Inferior parietal cortex (tissue), 1 donor: ENCODE results near the gene CSRNP3.

Source experiments
- DNase-seq: peaks from one replicate; pipeline ENCODE4 v3.0.0-alpha.2; 2016; ENCODE audit errors: extremely low spot score

CSRNP3 gene

GRCh38 chr2:165469417-165469816 is at the start of gene CSRNP3:
Gene CSRNP3, plus strand, starts transcription at chr2:165469698. Its CDS starts 125,368 bp downstream, at chr2:165595066.
- peak; percentile 94 for DNase-seq

- no peak for DNase-seq
Measured at GRCh38 chr2:165420231-165420630, 49.3 kb upstream of the CSRNP3 start.

GRCh38 chr2:165423081-165423480 is 46.4 kb upstream of the CSRNP3 start:
- DNase-seq, result no peak

GRCh38 chr2:165425556-165425955 is 43.9 kb upstream of the CSRNP3 start:
- DNase-seq, result no peak

DNA sequence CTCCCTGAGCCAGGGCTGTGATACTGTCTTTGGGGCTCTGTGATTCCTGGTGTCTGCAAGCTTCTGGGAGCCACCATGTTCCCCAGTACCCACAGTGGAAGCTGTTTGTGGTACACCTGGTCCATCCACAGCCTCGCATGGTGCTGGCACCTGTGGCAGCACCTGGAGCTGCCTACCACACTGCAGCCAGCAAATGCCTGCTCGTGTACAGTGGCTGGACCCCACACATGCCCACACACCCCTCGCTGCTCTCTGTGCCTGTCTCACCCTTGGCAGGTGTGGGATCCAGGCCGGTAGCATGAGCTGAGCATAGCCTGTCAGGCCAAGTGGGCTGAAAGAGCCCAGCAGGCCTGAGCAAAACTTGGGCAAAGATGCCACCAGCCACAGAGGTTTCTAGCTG is 41.8 kb upstream of the CSRNP3 start:
- no peak for DNase-seq

GRCh38 chr2:165428926-165429325 is 40.6 kb upstream of the CSRNP3 start:
- DNase-seq, result no peak

GRCh38 chr2:165431014-165431413 is 38.5 kb upstream of the CSRNP3 start:
- DNase-seq, result no peak

GRCh38 chr2:165432234-165432966 is 37.1 kb upstream of the CSRNP3 start:
- DNase-seq, result no peak

DNA sequence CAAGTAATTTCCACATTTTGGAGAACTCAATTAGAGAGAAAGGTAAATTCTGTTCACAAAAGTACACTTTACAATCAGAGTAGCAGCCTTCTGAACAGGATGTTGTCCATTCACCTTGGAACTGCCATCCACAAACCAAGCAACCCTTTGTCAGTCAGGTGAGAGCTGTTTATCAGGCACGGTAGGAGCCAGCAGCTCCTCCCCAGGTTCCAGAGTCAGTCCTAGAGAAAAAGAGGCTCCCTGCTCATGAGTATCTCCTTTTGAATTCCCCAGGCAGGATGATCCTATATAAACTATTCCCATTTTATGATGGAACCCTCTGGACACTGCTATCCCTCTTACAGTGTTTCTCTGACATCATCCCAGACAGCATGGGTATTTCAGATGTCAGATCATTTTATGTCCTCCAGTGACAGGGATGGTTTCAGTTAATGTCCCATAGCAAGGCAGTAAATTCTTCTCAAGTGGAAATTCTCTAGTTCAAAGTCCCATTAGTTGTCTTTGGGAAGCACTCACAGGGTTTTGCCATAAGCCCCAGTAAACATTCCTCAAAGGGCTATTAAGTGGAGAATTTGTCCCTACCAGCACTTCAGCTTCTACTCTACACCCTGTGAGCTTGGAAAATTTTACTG is 34.5 kb upstream of the CSRNP3 start:
- no peak for DNase-seq

- DNase-seq, result no peak
Measured at GRCh38 chr2:165435611-165436010, 33.9 kb upstream of the CSRNP3 start.

DNA sequence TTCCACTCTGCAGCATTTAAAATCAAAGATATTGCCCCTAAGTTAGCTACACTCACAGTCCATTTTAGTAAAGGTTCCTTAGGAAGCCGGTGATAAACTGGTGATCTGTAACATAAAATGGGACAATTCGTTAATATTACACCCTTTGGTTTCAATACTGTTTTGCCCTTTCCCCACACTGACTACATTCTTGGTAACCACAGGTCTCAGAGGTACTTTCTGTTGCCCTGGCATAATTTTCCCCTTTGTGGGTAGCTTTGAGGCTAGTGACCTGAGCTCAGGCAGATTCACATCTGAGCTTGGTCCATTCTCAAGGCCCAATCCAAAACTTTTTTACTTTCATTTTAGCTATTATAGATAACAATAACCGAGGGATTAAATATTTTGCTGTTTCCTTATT is 32.9 kb upstream of the CSRNP3 start:
- no peak for DNase-seq

GRCh38 chr2:165440367-165440766 is 29.1 kb upstream of the CSRNP3 start:
- DNase-seq, result peak; percentile 27

GRCh38 chr2:165443511-165443910 is 26.0 kb upstream of the CSRNP3 start:
- DNase-seq, result no peak

- DNase-seq, result no peak
Measured at GRCh38 chr2:165448406-165448805, 21.1 kb upstream of the CSRNP3 start.

DNA sequence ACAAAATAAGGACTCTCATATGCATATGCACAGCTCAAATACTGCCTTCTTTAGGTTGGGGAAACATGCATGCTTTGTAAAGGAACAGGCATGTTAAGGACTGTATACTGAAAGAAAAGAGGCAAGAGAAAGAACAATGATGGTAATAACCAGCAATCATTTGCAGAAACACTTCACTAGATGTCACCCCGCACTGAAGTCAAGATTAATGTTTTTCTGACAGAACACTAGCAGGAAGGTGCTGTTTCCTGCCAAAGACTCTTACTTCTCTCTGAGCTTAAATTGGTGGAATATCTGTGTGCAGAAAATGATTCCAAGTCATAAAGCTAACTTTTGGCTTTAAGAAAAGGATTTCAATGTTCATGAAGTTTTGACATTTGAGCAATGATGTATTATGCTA is 19.3 kb upstream of the CSRNP3 start:
- DNase-seq, result no peak

- DNase-seq, result no peak
Measured at GRCh38 chr2:165452327-165452726, 17.2 kb upstream of the CSRNP3 start.

DNA sequence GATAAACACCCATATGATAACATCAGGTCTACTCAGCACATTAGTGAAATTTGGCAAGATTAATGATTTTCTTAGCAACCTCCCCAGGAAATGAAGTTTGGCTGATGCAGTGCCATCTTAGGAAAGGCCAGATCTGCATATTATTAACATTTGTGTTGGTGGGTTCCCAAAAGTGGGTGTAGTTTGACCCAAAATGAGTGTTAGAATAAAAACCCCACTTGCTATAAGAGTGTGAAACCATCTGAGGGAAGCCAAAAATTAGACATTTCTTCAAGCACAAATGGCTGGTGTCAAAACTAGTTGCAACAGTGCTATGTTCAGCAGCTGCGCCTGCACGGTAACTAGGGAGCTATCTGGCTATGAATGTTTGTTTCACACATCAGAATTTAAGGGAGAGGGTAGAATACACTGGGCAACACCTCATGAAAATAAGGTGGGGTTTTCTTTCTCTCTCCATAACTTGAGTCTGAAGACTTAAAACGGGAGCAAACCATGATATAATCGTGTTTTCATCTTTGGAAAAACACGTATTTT is 15.9 kb upstream of the CSRNP3 start:
- DNase-seq, result no peak

GRCh38 chr2:165454905-165455304 is 14.6 kb upstream of the CSRNP3 start:
- DNase-seq, result no peak

DNA sequence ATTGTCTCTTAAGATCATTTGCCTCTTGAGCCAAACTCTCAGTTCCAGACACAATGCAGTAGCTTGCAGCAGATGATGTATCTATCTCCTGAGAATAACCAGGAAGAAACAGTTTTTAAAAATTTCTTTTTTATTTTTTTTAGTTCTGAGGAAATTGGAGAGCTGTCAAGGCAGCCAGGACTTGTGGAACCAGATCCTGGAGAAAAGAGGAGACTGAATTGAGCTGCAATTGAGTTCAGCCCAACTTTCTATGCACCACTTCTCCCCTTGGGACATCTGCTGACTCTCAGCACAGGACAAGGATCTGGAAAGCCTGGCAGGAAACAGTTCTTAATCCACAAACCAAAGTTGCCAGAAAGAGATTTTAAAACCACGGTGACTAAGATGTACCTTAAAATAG is 13.5 kb upstream of the CSRNP3 start:
- no peak for DNase-seq

GRCh38 chr2:165462443-165462842 is 7.1 kb upstream of the CSRNP3 start:
- peak; percentile 23 for DNase-seq

DNA sequence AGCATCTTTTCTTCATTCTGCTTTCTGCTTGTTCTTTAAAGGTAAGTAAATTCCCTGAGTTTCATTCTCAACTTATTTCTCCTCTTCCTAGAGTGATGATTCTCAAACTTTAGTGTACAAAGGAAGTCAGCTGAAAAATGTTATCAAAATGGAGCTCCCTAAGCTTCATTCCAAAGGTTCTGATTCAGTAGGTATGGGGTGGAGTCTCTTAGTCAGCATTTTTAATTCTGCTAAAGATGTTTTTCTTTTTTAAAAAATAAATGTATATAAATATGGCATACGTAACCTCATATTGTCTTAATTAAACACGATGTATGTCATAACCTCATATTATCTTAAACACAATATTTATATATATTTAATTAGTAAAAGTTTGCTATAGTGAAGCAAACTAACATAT is 3.1 kb upstream of the CSRNP3 start:
- DNase-seq, result no peak

DNA sequence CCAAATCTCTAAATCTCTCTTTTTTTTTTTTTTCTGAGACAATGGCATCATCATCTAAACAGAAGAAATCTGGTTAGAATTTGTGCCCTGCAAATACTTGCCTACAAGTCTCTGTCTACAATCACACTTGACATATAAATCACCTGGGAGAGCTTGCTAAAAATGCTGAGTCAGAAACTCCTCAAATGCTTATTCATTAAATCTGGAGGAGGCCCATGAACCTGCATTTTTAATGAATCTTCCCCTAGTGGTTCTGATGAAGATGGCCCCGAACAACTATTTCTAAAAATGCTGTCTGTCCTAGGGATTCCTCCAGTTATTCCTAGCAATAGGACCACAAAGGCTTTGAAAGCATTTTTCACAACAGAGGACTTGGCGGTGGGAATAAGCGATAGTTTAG is 1.6 kb upstream of the CSRNP3 start:
- DNase-seq, result no peak

GRCh38 chr2:165470361-165470760 is 863 bp downstream of the CSRNP3 start:
- DNase-seq, result peak; percentile 54
